Progenitor cell of endocrine pancreas (in vitro differentiated cells): ENCODE measurements around the gene IRF2. TPM values are rescaled to one million over a fixed set of nuclear protein-coding genes. Genes with fewer than 3 reads are reported as not detected.

Experiments used
- DNase-seq: peaks from one replicate; pipeline ENCODE4 v3.0.0; 2021; ENCODE audit warnings: low spot score; ENCODE audit not compliant: unreplicated experiment
- H3K27ac Mint-ChIP-seq: 2 replicates; pipeline ENCODE4 v1.8.0; 2021; ENCODE audit warnings: mild to moderate bottlenecking, moderate library complexity, mixed read lengths
- H3K27me3 Mint-ChIP-seq: 2 replicates; pipeline ENCODE4 v1.8.0; 2021; ENCODE audit warnings: mixed read lengths
- H3K36me3 Mint-ChIP-seq: 2 replicates; pipeline ENCODE4 v1.8.0; 2022; ENCODE audit warnings: mixed read lengths; ENCODE audit not compliant: insufficient read depth
- H3K4me1 Mint-ChIP-seq: 2 replicates; pipeline ENCODE4 v1.8.0; 2021; ENCODE audit warnings: low read depth, mixed read lengths
- H3K4me3 Mint-ChIP-seq: 2 replicates; pipeline ENCODE4 v1.8.0; 2021; ENCODE audit warnings: low read depth, mild to moderate bottlenecking, moderate library complexity, mixed read lengths
- H3K9me3 Mint-ChIP-seq: 2 replicates; pipeline ENCODE4 v1.8.0; 2021; ENCODE audit warnings: low read depth, mixed read lengths
- CTCF ChIP-seq: fragments of 200-600 bp; sonication (generic); IDR thresholded peaks from one replicate; pipeline ENCODE4 v1.5.0; 2021; ENCODE audit warnings: antibody characterized with exemption, mild to moderate bottlenecking; ENCODE audit not compliant: unreplicated experiment
- total RNA-seq: library from RNA; stranded (reverse); gene quantifications from 2 replicates; pipeline ENCODE4 v1.2.1, GENCODE V29; 2021

IRF2 gene
- total RNA-seq, 1 donor from 2014 or later = 19.1 TPM

GRCh38 chr4:184410748-184411147 lies 63.6 kb downstream of the IRF2 start:
- Mint-ChIP-seq H3K9me3 (no peaks in the 10 kb centered on the region), H3K4me3 (no peak overlapping the region), H3K27ac (no peak overlapping the region), H3K4me1 (peaks cover 2% of the 10 kb centered on the region), H3K27me3 (no peaks in the 10 kb centered on the region), H3K36me3 (peaks cover 26% of the 10 kb centered on the region)
- TF ChIP-seq CTCF = no peak
- DNase-seq = no peak

GRCh38 chr4:184409911-184410692 lies 64.2 kb downstream of the IRF2 start:
- no peaks in the 10 kb centered on the region for H3K27me3 Mint-ChIP-seq
- TF ChIP-seq CTCF = no peak
- H3K27ac Mint-ChIP-seq = no peak overlapping the region
- no peaks in the 10 kb centered on the region for H3K9me3 Mint-ChIP-seq
- H3K36me3 Mint-ChIP-seq = peaks cover 26% of the 10 kb centered on the region
- H3K4me3 Mint-ChIP-seq = no peak overlapping the region
- peaks cover under 1% of the 10 kb centered on the region for H3K4me1 Mint-ChIP-seq
- DNase-seq = no peak

GRCh38 chr4:184409502-184409901 lies 64.8 kb downstream of the IRF2 start:
- no peak overlapping the region for H3K4me3 Mint-ChIP-seq
- TF ChIP-seq CTCF = no peak
- no peak overlapping the region for H3K27ac Mint-ChIP-seq
- no peaks in the 10 kb centered on the region for H3K4me1 Mint-ChIP-seq
- H3K36me3 Mint-ChIP-seq = peaks cover 25% of the 10 kb centered on the region
- no peaks in the 10 kb centered on the region for H3K27me3 Mint-ChIP-seq
- no peaks in the 10 kb centered on the region for H3K9me3 Mint-ChIP-seq
- no peak for DNase-seq

GRCh38 chr4:184408684-184409081 lies 65.7 kb downstream of the IRF2 start:
- DNase-seq = no peak
- no peaks in the 10 kb centered on the region for H3K4me1 Mint-ChIP-seq
- TF ChIP-seq CTCF = no peak
- peaks cover 25% of the 10 kb centered on the region for H3K36me3 Mint-ChIP-seq
- no peaks in the 10 kb centered on the region for H3K27me3 Mint-ChIP-seq
- H3K4me3 Mint-ChIP-seq = no peak overlapping the region
- H3K27ac Mint-ChIP-seq = no peak overlapping the region
- H3K9me3 Mint-ChIP-seq = no peaks in the 10 kb centered on the region

- H3K4me1 Mint-ChIP-seq = no peaks in the 10 kb centered on the region
- no peak overlapping the region for H3K27ac Mint-ChIP-seq
- H3K36me3 Mint-ChIP-seq = peaks cover 25% of the 10 kb centered on the region
- H3K4me3 Mint-ChIP-seq = no peak overlapping the region
- no peak for TF ChIP-seq CTCF
- H3K27me3 Mint-ChIP-seq = no peaks in the 10 kb centered on the region
- DNase-seq = no peak
- H3K9me3 Mint-ChIP-seq = no peaks in the 10 kb centered on the region
Measured at GRCh38 chr4:184408021-184408683, 66.2 kb downstream of the IRF2 start.
